Mesothelial cell of epicardium (in vitro differentiated cells): Measurements from ENCODE around the gene GARRE1. TPM values are rescaled to one million over a fixed set of nuclear protein-coding genes. Genes with fewer than 3 reads are reported as not detected.
"Not testable (repeated sequence)": the region's sequence is repeated elsewhere in the genome, so short reads cannot be mapped to it uniquely, and the experiment has no call there.

Source experiments
- DNase-seq, 2 experiments: peaks; one replicate each; pipeline ENCODE4 v3.0.0; 2021; ENCODE audit warnings: low spot score in 2 of 2; ENCODE audit not compliant: unreplicated experiment in 2 of 2
- H3K27ac Mint-ChIP-seq: 2 replicates; pipeline ENCODE4 v1.8.0; 2021; ENCODE audit warnings: mixed read lengths
- H3K27me3 Mint-ChIP-seq: 2 replicates; pipeline ENCODE4 v1.8.0; 2021; ENCODE audit warnings: low read depth, mixed read lengths
- H3K36me3 Mint-ChIP-seq: 2 replicates; pipeline ENCODE4 v1.8.0; 2021; ENCODE audit warnings: mixed read lengths
- H3K4me1 Mint-ChIP-seq: 2 replicates; pipeline ENCODE4 v1.8.0; 2021; ENCODE audit warnings: mixed read lengths
- H3K4me3 Mint-ChIP-seq: 2 replicates; pipeline ENCODE4 v1.8.0; 2021; ENCODE audit warnings: mild to moderate bottlenecking, moderate library complexity, mixed read lengths
- H3K9me3 Mint-ChIP-seq: 2 replicates; pipeline ENCODE4 v1.8.0; 2021; ENCODE audit warnings: mixed read lengths
- CTCF ChIP-seq: fragments of 200-600 bp; sonication (generic); IDR thresholded peaks from one replicate; pipeline ENCODE4 v1.5.0; 2021; ENCODE audit warnings: antibody characterized with exemption; ENCODE audit not compliant: unreplicated experiment
- total RNA-seq: library from RNA; stranded (reverse); gene quantifications from 3 replicates; pipeline ENCODE4 v1.2.1, GENCODE V29; 2021

GARRE1 gene
- total RNA-seq, 1 donor from 2014 or later, result 52.4 TPM

GRCh38 chr19:34248941-34249340, 5.4 kb upstream of the GARRE1 start:
- no peak for DNase-seq
- Mint-ChIP-seq H3K4me3 (no peak overlapping the region), H3K9me3 (no peaks in the 10 kb centered on the region), H3K4me1 (peaks cover 4% of the 10 kb centered on the region), H3K27ac (no peak overlapping the region), H3K36me3 (peaks cover 2% of the 10 kb centered on the region), H3K27me3 (no peaks in the 10 kb centered on the region)
- TF ChIP-seq CTCF, result no peak

- H3K9me3 Mint-ChIP-seq, H3K27me3 Mint-ChIP-seq, H3K36me3 Mint-ChIP-seq, DNase-seq: not testable (repeated sequence)
- Mint-ChIP-seq H3K27ac (peak overlapping the region; percentile 96), H3K4me1 (peaks cover 25% of the 10 kb centered on the region), H3K4me3 (peak overlapping the region; percentile 87)
Observed at GRCh38 chr19:34253167-34253566, 1.2 kb upstream of the GARRE1 start.

- DNase-seq, H3K27me3 Mint-ChIP-seq, H3K9me3 Mint-ChIP-seq, H3K36me3 Mint-ChIP-seq: not testable (repeated sequence)
- Mint-ChIP-seq H3K4me1 (peaks cover 26% of the 10 kb centered on the region), H3K4me3 (peak overlapping the region; percentile 87), H3K27ac (peak overlapping the region; percentile 96)
Observed at GRCh38 chr19:34253681-34254045, 691 bp upstream of the GARRE1 start.

DNA sequence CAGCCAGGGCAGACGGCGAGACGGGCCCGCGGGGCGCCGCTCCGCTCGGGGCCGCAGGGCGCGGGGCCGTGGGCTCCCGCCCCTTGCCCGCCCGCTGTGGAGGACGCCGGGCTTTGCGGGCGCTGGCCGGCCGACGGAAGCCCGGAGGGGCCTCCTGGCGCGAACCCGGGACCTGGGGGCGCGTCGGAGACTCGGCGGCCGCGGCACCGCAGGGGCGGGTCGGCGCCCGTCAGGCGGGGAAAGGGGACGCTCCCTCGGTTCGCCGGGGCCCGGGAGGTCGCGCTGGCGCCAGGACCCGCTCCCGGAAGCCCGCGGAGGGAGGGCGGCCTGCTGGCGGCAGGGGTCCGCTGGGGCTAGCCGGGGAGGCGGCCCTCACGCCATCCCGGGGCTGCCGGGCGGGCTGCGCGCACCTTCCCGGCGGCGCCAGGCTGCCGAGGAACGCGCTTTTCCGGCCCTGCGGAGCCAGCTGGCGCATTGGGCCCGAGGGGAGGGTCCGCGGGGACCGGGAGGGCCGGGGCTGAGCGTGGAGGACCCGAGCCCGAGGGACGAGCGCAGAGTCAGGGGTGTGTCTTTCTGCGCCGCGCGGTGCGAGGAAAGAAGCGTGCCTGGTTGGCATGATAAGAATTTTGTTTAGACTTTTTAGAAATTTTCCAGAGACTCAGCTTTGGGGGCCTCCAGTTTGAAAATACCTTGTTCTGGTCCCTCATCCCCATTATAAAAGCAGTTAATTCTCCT, 511 bp downstream of the GARRE1 start:
- Mint-ChIP-seq H3K9me3 (no peaks in the 10 kb centered on the region), H3K36me3 (peaks cover 2% of the 10 kb centered on the region), H3K4me1 (peaks cover 34% of the 10 kb centered on the region), H3K27ac (peak overlapping the region; percentile 90), H3K4me3 (peak overlapping the region; percentile 73), H3K27me3 (no peaks in the 10 kb centered on the region)
- TF ChIP-seq CTCF, result no peak
- DNase-seq, result peak; percentile 42 to 66

GRCh38 chr19:34255546-34255945, 1.2 kb downstream of the GARRE1 start:
- Mint-ChIP-seq H3K36me3 (peaks cover 2% of the 10 kb centered on the region), H3K27me3 (no peaks in the 10 kb centered on the region), H3K9me3 (no peaks in the 10 kb centered on the region), H3K4me3 (peak overlapping the region; percentile 73), H3K4me1 (peaks cover 37% of the 10 kb centered on the region), H3K27ac (peak overlapping the region; percentile 90)
- TF ChIP-seq CTCF, result no peak
- DNase-seq, result no peak

DNA sequence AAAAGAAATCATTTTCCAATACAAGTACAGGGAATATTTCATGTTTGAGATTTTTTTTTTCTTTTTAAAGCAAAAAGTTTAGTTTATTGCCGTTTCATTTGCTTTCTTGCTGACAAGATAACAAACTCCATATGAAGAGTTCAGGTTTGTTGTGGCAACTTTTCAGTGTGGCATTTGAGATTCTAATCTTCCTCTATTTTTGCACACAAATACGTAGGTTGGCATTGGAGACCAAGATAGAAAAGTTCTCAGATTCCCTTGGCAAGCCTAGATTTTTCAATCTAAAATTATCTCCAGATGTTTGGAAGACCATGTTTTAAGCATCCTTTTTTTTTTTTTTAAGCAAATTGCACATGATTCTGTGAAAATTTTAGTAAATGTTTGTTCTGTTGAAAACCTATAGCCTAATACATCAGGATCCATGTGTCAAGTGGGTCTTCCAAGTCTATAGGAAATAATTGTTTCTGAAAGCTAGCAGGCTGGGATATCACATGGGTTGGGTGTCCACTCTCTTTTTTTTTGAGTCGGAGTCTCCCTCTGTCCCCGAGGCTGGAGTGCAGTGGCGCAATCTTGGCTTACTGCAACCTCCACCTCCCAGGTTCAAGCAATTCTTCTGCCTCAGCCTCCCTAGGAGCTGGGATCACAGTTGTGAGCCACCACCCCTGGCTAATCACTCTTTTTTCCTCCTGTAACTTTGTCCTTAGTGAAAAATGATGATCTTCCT, 2.6 kb downstream of the GARRE1 start:
- peaks cover 2% of the 10 kb centered on the region for H3K36me3 Mint-ChIP-seq
- DNase-seq, result no peak
- H3K4me3 Mint-ChIP-seq, result peak overlapping the region; percentile 26
- peaks cover 52% of the 10 kb centered on the region for H3K4me1 Mint-ChIP-seq
- peak overlapping the region; percentile 91 for H3K27ac Mint-ChIP-seq
- H3K9me3 Mint-ChIP-seq, result no peaks in the 10 kb centered on the region
- H3K27me3 Mint-ChIP-seq, result no peaks in the 10 kb centered on the region
- TF ChIP-seq CTCF, result no peak
